K562 (cell line): ENCODE data around the gene MAST3. TPM values are rescaled to one million over a fixed set of nuclear protein-coding genes. Genes with fewer than 3 reads are reported as not detected.
A peak's percentile ranks its signal among the peaks of the same experiment; 100 is the strongest.

Experiments
- ATAC-seq: fragments of 200-7000 bp; cut with Tn5 transposase; 3 replicates; pipeline ENCODE4 v1.9.1; 2020; ENCODE audit warnings: moderate library complexity
- BruUV-seq: library from RNA; stranded (reverse); fragments of 400-500 nt; replicated peaks from 2 replicates; lab custom pipeline; 2021; lab: Mats Ljungman, UMichigan
- CTCF ChIA-PET: fragments of 300-600 bp; formaldehyde crosslinking; extraction: SDS; loops from one replicate; lab custom pipeline; 2021; ENCODE audit warnings: low intra/inter-chr PET ratio; lab: Yijun Ruan, JAX
- POLR2A ChIA-PET: fragments of 300-600, 350-650 bp; sonication (Branson Sonifier 250); formaldehyde crosslinking; extraction: SDS; loops from one replicate; lab custom pipeline; 2021; ENCODE audit warnings: antibody characterized with exemption, inconsistent platforms; lab: Yijun Ruan, JAX
- DNase-seq, 4 experiments: peaks; one replicate each; pipeline versions ENCODE4 v3.0.0 to v3.0.0-alpha.2; 2011 to 2018; ENCODE audit warnings: low spot score in 3 of 4, mixed read lengths in 3 of 4; ENCODE audit errors: extremely low read depth in 1 of 4
- FAIRE-seq: peaks from 2 replicates; lab custom pipeline; 2011; peaks lifted over from hg19 to GRCh38; lab: Jason Lieb, UNC
- H2AFZ ChIP-seq: 2 replicates; pipeline ENCODE4 v1.6.0; 2011; ENCODE audit warnings: low read depth, low read length, control low read depth, inconsistent platforms
- H3K27ac ChIP-seq: fragments of 200-600 bp; 3 replicates; pipeline ENCODE4 v1.8.0; 2011; ENCODE audit warnings: low read depth, mild to moderate bottlenecking, control low read depth, inconsistent platforms, low read length, moderate library complexity, mixed read lengths; ENCODE audit errors: extremely low read depth
- H3K27me3 ChIP-seq, 2 experiments: fragments of 300-600 bp in 1 of 2; 2 replicates in 1 of 2; 3 replicates in 1 of 2; pipeline versions ENCODE4 v1.6.0 to v1.8.0; 2011; ENCODE audit warnings: inconsistent platforms in 2 of 2, low read length in 2 of 2, mild to moderate bottlenecking in 1 of 2, mixed read lengths in 1 of 2, moderate library complexity in 1 of 2; ENCODE audit not compliant: control insufficient read depth in 2 of 2, insufficient read depth in 2 of 2
- H3K36me3 ChIP-seq: fragments of 300-600 bp; 3 replicates; pipeline ENCODE4 v1.8.0; 2011; ENCODE audit warnings: mild to moderate bottlenecking, low read length, inconsistent platforms; ENCODE audit not compliant: control insufficient read depth, insufficient read depth
- H3K4me1 ChIP-seq, 2 experiments: fragments of 200-600 bp in 1 of 2; replicated peaks in 1 of 2; 2 replicates in 1 of 2; 3 replicates in 1 of 2; pipeline versions ENCODE4 v1.5.1 to v1.8.0; 2011; ENCODE audit warnings: inconsistent platforms in 2 of 2, low read length in 2 of 2, mild to moderate bottlenecking in 1 of 2, mixed read lengths in 1 of 2, moderate library complexity in 1 of 2; ENCODE audit not compliant: control insufficient read depth in 2 of 2, insufficient read depth in 2 of 2
- H3K4me2 ChIP-seq: 2 replicates; pipeline ENCODE4 v1.6.1; 2011; ENCODE audit warnings: low read length, control low read depth, inconsistent platforms, mixed read lengths; ENCODE audit not compliant: insufficient read depth
- H3K4me3 ChIP-seq: fragments of 200-600 bp; sonication (generic), shearing (Covaris generic); 2 replicates; pipeline ENCODE4 v1.5.1; 2016; ENCODE audit warnings: control low read depth, inconsistent platforms
- H3K79me2 ChIP-seq: fragments of 200-600 bp; 3 replicates; pipeline ENCODE4 v1.8.0; 2011; ENCODE audit warnings: low read length, inconsistent platforms; ENCODE audit not compliant: control insufficient read depth, insufficient read depth
- H3K9ac ChIP-seq, 2 experiments: 2 replicates each; pipeline versions ENCODE4 v1.6.0 to v1.6.1; 2011; ENCODE audit warnings: low read depth in 2 of 2, low read length in 2 of 2, control low read depth in 1 of 2, inconsistent platforms in 1 of 2, mild to moderate bottlenecking in 1 of 2, mixed read lengths in 1 of 2; ENCODE audit not compliant: insufficient read depth in 1 of 2
- H3K9me1 ChIP-seq: one replicate; pipeline ENCODE4 v1.6.0; 2011; ENCODE audit warnings: inconsistent platforms, mild to moderate bottlenecking, low read length, moderate library complexity; ENCODE audit not compliant: control insufficient read depth, insufficient read depth
- H3K9me3 ChIP-seq: replicated peaks from 2 replicates; pipeline ENCODE4 v1.5.1; 2011; ENCODE audit warnings: low read depth, low read length, inconsistent platforms; ENCODE audit not compliant: control insufficient read depth, insufficient read depth
- H4K20me1 ChIP-seq: replicated peaks from 2 replicates; pipeline ENCODE4 v1.6.1; 2011; ENCODE audit warnings: low read length, inconsistent platforms, mixed read lengths; ENCODE audit not compliant: control insufficient read depth, insufficient read depth
- ATF1 ChIP-seq, 2 experiments: fragments of 450-650 bp in 1 of 2; IDR thresholded peaks; 2 replicates each; pipeline ENCODE4 v1.6.1; 2016; ENCODE audit warnings: missing compliant biosample characterization in 1 of 2, missing genetic modification characterization in 1 of 2
- PHB ChIP-seq: fragments of 250-450 bp; sonication (Bioruptor Pico); IDR thresholded peaks from 2 replicates; pipeline ENCODE4 v1.5.0; 2021
- SAFB2 ChIP-seq: fragments of 200-400 bp; formaldehyde crosslinking; IDR thresholded peaks from 2 replicates; pipeline ENCODE4 v1.6.1; 2018; ENCODE audit warnings: borderline replicate concordance, low read length, low read depth, moderate library complexity; ENCODE audit not compliant: severe bottlenecking
- WGBS: fragments of 100-300 bp; shearing (Covaris generic); methylation state at CpG from one replicate; pipeline ENCODE4 v1.1.6; 2016; ENCODE audit warnings: low coverage, mixed read lengths; ENCODE audit not compliant: insufficient coverage; ENCODE audit errors: missing lambda C conversion rate; 5-methylcytosine and 5-hydroxymethylcytosine counted together
- in situ Hi-C: fragments of 300-500 bp; cut with MboI; formaldehyde crosslinking; loops from 4 replicates; pipeline ENCODE4 v1.15.0; 2018; ENCODE audit warnings: inconsistent platforms, mixed read lengths
- intact Hi-C: fragments of 100-400 bp; cut with micrococcal nuclease; formaldehyde crosslinking; loops from 2 replicates; pipeline ENCODE4 v1.14.2; 2022
- polyA plus RNA-seq, 8 experiments: library from polyadenylated mRNA; depleted of rRNA in 4 of 8; stranded (reverse) in 5 of 8; unstranded in 3 of 8; fragments of >200 nt; fragmentation: Nextera tagmentation in 2 of 8; fragmentation: Illumina TruSeq in 1 of 8; extraction: Ambion mirVana in 2 of 8; extraction: Trizol in 1 of 8; gene quantifications; 2 replicates each; pipeline versions ENCODE4 v1.2.1 to v1.2.3, GENCODE V29; 2011 to 2014; ENCODE audit warnings: inconsistent platforms in 1 of 8, missing spikeins in 1 of 8
- total RNA-seq, 7 experiments: library from RNA; depleted of rRNA in 6 of 7; stranded (reverse); fragments of >200 nt in 6 of 7; fragmentation: Illumina TruSeq in 2 of 7; extraction: Trizol in 2 of 7; gene quantifications; 2 replicates each; pipeline versions ENCODE4 v1.2.1 to v1.2.3, GENCODE V29; 2011 to 2021; ENCODE audit warnings: low replicate concordance in 1 of 7
- TF ChIP-seq, protein P1 (sequence below): fragments of 450-650 bp; IDR thresholded peaks from 2 replicates; pipeline ENCODE4 v1.6.1; 2016; ENCODE audit warnings: mild to moderate bottlenecking, moderate library complexity
- TF ChIP-seq, protein P2 (sequence below): fragments of 450-650 bp; IDR thresholded peaks from 2 replicates; pipeline ENCODE4 v1.7.0; 2016; ENCODE audit warnings: borderline replicate concordance

MAST3 gene
- total and polyA plus RNA-seq, 9 of the 15 experiments (the other 6 are each of a cell fraction or from before 2014, with no cell fraction given): 0.94 to 9.9 (median 2.4) TPM

DNA sequence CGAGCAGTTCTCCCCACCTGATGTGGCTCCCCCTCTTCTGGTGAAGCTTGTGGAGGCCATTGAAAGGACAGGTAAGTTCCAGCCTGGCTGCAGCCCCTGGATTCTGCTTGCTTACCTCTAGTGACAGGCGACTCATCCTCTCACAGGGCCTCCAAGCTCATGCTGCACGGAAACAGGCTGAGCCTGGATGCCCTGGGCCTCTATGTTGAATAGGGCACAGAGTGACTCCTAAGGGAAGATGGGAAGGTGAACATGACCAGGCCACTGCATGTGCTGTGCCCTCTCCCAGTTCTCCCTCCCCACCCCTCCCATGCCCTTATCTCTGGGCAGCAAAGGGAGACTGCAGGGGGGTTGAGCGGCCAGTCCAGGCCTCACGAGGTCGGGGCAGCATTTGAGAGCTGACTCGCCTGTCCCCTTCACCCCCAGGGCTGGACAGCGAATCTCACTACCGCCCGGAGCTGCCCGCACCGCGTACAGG lies 63.0 kb downstream of the MAST3 start:
- Histone ChIP-seq H3K27me3 (no peaks in the 10 kb centered on the region), H3K4me2 (peak overlapping the region; percentile 75), H3K79me2 (peaks cover 43% of the 10 kb centered on the region), H3K4me3 (peak overlapping the region; percentile 40), H3K9ac (peak overlapping the region; percentile 77 to 94), H2AFZ (peak overlapping the region; percentile 54), H3K9me3 (no peaks in the 10 kb centered on the region), H3K27ac (peak overlapping the region; percentile 84), H3K36me3 (peaks cover 70% of the 10 kb centered on the region; the same call in 2 of the 3 replicates), H4K20me1 (peaks cover 16% of the 10 kb centered on the region), H3K4me1 (peaks cover 33 to 56% of the 10 kb centered on the region in 2 experiments), H3K9me1 (peaks cover 3% of the 10 kb centered on the region)
- in situ Hi-C loops: loop anchor here (10.0 kb wide), 1 partner anchor 156 kb away; the partner anchor contains the start of gene ARRDC2
- BruUV-seq: no TSS peak
- ChIA-PET POLR2A (interaction anchor here (0.7 to 0.8 kb wide), 2 partner anchors 67 to 225 kb away, joined by 3 read pairs; partner anchors contain the start of gene GDF15), CTCF (interaction anchor here (0.6 to 2.3 kb wide), 3 partner anchors 8 to 96 kb away, joined by 3 to 12 read pairs (median 3); no protein-coding TSS in a partner anchor)
- intact Hi-C loops: loop anchor here (10.0 kb wide), 1 partner anchor 156 kb away; the partner anchor contains the start of gene ARRDC2
- peak in 2 of 4 experiments; percentile 60 to 63 for DNase-seq
- WGBS: 7% methylated on average over 12 of the region's 13 CpGs
- ATAC-seq: peak; percentile 12
- peak; percentile 77 for FAIRE-seq
- TF ChIP-seq PHB (CRISPR knock-in tag) (0 out of 2 replicates have a peak, but pooled peaks have one; percentile 26), ATF1 (CRISPR knock-in tag; IDR thresholded peaks at IDR 0.05) (no peak), ATF1 (tag; IDR thresholded peaks at IDR 0.05) (0 out of 2 replicates have a peak, but pooled peaks have one; percentile 28), SAFB2 (no peak)
- TF ChIP-seq, protein P1, sequence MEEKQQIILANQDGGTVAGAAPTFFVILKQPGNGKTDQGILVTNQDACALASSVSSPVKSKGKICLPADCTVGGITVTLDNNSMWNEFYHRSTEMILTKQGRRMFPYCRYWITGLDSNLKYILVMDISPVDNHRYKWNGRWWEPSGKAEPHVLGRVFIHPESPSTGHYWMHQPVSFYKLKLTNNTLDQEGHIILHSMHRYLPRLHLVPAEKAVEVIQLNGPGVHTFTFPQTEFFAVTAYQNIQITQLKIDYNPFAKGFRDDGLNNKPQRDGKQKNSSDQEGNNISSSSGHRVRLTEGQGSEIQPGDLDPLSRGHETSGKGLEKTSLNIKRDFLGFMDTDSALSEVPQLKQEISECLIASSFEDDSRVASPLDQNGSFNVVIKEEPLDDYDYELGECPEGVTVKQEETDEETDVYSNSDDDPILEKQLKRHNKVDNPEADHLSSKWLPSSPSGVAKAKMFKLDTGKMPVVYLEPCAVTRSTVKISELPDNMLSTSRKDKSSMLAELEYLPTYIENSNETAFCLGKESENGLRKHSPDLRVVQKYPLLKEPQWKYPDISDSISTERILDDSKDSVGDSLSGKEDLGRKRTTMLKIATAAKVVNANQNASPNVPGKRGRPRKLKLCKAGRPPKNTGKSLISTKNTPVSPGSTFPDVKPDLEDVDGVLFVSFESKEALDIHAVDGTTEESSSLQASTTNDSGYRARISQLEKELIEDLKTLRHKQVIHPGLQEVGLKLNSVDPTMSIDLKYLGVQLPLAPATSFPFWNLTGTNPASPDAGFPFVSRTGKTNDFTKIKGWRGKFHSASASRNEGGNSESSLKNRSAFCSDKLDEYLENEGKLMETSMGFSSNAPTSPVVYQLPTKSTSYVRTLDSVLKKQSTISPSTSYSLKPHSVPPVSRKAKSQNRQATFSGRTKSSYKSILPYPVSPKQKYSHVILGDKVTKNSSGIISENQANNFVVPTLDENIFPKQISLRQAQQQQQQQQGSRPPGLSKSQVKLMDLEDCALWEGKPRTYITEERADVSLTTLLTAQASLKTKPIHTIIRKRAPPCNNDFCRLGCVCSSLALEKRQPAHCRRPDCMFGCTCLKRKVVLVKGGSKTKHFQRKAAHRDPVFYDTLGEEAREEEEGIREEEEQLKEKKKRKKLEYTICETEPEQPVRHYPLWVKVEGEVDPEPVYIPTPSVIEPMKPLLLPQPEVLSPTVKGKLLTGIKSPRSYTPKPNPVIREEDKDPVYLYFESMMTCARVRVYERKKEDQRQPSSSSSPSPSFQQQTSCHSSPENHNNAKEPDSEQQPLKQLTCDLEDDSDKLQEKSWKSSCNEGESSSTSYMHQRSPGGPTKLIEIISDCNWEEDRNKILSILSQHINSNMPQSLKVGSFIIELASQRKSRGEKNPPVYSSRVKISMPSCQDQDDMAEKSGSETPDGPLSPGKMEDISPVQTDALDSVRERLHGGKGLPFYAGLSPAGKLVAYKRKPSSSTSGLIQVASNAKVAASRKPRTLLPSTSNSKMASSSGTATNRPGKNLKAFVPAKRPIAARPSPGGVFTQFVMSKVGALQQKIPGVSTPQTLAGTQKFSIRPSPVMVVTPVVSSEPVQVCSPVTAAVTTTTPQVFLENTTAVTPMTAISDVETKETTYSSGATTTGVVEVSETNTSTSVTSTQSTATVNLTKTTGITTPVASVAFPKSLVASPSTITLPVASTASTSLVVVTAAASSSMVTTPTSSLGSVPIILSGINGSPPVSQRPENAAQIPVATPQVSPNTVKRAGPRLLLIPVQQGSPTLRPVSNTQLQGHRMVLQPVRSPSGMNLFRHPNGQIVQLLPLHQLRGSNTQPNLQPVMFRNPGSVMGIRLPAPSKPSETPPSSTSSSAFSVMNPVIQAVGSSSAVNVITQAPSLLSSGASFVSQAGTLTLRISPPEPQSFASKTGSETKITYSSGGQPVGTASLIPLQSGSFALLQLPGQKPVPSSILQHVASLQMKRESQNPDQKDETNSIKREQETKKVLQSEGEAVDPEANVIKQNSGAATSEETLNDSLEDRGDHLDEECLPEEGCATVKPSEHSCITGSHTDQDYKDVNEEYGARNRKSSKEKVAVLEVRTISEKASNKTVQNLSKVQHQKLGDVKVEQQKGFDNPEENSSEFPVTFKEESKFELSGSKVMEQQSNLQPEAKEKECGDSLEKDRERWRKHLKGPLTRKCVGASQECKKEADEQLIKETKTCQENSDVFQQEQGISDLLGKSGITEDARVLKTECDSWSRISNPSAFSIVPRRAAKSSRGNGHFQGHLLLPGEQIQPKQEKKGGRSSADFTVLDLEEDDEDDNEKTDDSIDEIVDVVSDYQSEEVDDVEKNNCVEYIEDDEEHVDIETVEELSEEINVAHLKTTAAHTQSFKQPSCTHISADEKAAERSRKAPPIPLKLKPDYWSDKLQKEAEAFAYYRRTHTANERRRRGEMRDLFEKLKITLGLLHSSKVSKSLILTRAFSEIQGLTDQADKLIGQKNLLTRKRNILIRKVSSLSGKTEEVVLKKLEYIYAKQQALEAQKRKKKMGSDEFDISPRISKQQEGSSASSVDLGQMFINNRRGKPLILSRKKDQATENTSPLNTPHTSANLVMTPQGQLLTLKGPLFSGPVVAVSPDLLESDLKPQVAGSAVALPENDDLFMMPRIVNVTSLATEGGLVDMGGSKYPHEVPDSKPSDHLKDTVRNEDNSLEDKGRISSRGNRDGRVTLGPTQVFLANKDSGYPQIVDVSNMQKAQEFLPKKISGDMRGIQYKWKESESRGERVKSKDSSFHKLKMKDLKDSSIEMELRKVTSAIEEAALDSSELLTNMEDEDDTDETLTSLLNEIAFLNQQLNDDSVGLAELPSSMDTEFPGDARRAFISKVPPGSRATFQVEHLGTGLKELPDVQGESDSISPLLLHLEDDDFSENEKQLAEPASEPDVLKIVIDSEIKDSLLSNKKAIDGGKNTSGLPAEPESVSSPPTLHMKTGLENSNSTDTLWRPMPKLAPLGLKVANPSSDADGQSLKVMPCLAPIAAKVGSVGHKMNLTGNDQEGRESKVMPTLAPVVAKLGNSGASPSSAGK: peak; percentile 46; the same call in 1 of the 2 replicates
- TF ChIP-seq, protein P2, sequence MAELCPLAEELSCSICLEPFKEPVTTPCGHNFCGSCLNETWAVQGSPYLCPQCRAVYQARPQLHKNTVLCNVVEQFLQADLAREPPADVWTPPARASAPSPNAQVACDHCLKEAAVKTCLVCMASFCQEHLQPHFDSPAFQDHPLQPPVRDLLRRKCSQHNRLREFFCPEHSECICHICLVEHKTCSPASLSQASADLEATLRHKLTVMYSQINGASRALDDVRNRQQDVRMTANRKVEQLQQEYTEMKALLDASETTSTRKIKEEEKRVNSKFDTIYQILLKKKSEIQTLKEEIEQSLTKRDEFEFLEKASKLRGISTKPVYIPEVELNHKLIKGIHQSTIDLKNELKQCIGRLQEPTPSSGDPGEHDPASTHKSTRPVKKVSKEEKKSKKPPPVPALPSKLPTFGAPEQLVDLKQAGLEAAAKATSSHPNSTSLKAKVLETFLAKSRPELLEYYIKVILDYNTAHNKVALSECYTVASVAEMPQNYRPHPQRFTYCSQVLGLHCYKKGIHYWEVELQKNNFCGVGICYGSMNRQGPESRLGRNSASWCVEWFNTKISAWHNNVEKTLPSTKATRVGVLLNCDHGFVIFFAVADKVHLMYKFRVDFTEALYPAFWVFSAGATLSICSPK: no peak
